Keratinocyte (primary cell): Measurements from ENCODE around the gene HENMT1.

ENCODE experiments used
- CTCF ChIP-seq, 3 experiments: IDR thresholded peaks in 1 of 3; conservative IDR thresholded peaks in 1 of 3; optimal IDR thresholded peaks in 1 of 3; 2 replicates in 2 of 3; 3 replicates in 1 of 3; pipeline versions ENCODE3 to v1.5.1; 2011; ENCODE audit warnings: low read length in 3 of 3, mild to moderate bottlenecking in 3 of 3, moderate library complexity in 2 of 3, control low read depth in 1 of 3, inconsistent platforms in 1 of 3; ENCODE audit not compliant: insufficient read depth in 2 of 3; ENCODE audit errors: extremely low read depth in 1 of 3
- EZH2 ChIP-seq: IDR thresholded peaks from one replicate; pipeline ENCODE4 v1.6.1; 2012; ENCODE audit warnings: inconsistent platforms, mild to moderate bottlenecking, low read length, moderate library complexity

- TF ChIP-seq CTCF (optimal IDR thresholded peaks at IDR 0.05 in 1 of 3, IDR thresholded peaks at IDR 0.05 in 1 of 3, conservative IDR thresholded peaks at IDR 0.05 in 1 of 3; ENCODE audit: extremely low read depth in 1 of 3, insufficient read depth in 2 of 3, low read length in 3 of 3) (no peak), EZH2 (no peak)
Measured at GRCh38 chr1:108701176-108701849, 40.4 kb upstream of the HENMT1 start.
